Measurements from ENCODE around the gene CDH18. TPM values are rescaled to one million over a fixed set of nuclear protein-coding genes. Genes with fewer than 3 reads are reported as not detected.

Gene CDH18
- total RNA-seq, 1 donor from 2014 or later, result 0.49 TPM

DNA sequence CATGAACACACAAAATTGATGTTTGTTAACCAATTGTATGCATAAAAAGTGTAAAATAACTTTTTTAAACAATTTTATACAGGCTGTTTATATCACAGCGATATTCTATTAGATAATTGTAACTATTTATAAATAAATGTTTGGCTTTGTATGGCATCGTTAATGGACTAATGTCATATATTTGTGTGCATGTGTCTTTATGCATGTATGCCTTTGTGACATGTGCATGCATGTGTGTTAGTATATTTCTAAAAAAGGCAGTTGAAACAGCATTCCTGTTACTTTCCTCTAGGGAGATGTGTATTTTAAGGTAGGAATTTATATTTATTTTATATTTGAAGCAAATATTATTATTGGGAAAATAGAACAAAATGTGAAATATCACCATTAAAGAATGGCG lies 268.9 kb downstream of the CDH18 start:
- Mint-ChIP-seq H3K4me3 (ENCODE audit: unreplicated experiment) (no peak overlapping the region), H3K9me3 (ENCODE audit: unreplicated experiment) (no peaks in the 10 kb centered on the region), H3K27me3 (ENCODE audit: unreplicated experiment) (no peaks in the 10 kb centered on the region), H3K36me3 (ENCODE audit: unreplicated experiment) (no peaks in the 10 kb centered on the region), H3K4me1 (ENCODE audit: low read depth, unreplicated experiment) (no peaks in the 10 kb centered on the region), H3K27ac (ENCODE audit: unreplicated experiment) (no peak overlapping the region)
- TF ChIP-seq CTCF (IDR thresholded peaks at IDR 0.05; ENCODE audit: partially characterized antibody, unreplicated experiment), result no peak
- DNase-seq, result no peak

DNA sequence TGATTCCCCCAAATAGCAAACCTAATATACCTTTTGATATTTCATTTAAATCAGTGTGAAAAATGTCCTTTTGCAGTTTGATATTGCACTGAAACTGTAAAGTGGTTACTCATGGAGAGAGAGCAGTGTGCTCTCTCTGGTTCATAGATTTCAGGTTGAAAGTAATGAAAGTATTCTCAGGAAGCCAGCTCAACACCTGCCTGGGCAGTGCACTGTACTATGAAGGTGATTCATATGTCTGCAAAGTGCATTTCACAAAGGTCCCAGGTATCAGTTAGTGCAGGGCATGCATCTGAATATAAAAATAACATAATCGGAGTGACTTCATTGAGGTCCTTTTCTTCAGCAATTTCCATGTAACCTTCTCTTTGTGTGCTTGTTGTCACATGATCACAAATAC lies 274.3 kb downstream of the CDH18 start:
- Mint-ChIP-seq H3K27me3 (ENCODE audit: unreplicated experiment) (no peaks in the 10 kb centered on the region), H3K9me3 (ENCODE audit: unreplicated experiment) (no peaks in the 10 kb centered on the region)

DNA sequence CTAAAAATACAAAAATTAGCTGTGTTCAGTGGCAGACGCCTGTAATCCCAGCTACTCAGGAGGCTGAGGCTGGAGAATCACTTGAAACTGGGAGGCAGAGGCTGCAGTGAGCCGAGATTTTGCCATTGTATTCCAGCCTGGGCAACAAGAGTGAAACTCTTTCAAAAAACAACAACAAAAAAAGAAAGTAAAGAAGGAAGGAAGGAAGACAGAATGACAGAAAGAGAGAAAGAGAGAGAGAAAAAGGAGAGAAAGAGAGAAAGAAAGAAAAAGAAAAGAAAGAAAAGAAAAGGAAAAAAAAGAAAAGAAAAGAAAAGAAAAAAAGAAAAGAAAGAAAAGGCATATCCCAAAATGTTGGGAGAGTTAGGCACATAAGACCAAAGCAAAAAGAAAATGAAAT lies 278.6 kb downstream of the CDH18 start:
- peaks cover 2% of the 10 kb centered on the region for H3K27me3 Mint-ChIP-seq (ENCODE audit: unreplicated experiment)
- no peaks in the 10 kb centered on the region for H3K36me3 Mint-ChIP-seq (ENCODE audit: unreplicated experiment)
- DNase-seq, result no peak
- no peak for TF ChIP-seq CTCF (IDR thresholded peaks at IDR 0.05; ENCODE audit: partially characterized antibody, unreplicated experiment)
- H3K4me3 Mint-ChIP-seq (ENCODE audit: unreplicated experiment), result no peak overlapping the region
- no peak overlapping the region for H3K27ac Mint-ChIP-seq (ENCODE audit: unreplicated experiment)
- no peaks in the 10 kb centered on the region for H3K4me1 Mint-ChIP-seq (ENCODE audit: low read depth, unreplicated experiment)
- no peaks in the 10 kb centered on the region for H3K9me3 Mint-ChIP-seq (ENCODE audit: unreplicated experiment)

More for the DNA sequence above, 274.3 kb downstream of the CDH18 start:
- no peak overlapping the region for H3K4me3 Mint-ChIP-seq (ENCODE audit: unreplicated experiment)
- no peak for TF ChIP-seq CTCF (IDR thresholded peaks at IDR 0.05; ENCODE audit: partially characterized antibody, unreplicated experiment)
- H3K36me3 Mint-ChIP-seq (ENCODE audit: unreplicated experiment), result no peaks in the 10 kb centered on the region
- no peak overlapping the region for H3K27ac Mint-ChIP-seq (ENCODE audit: unreplicated experiment)
- DNase-seq, result no peak
- no peaks in the 10 kb centered on the region for H3K4me1 Mint-ChIP-seq (ENCODE audit: low read depth, unreplicated experiment)

- Mint-ChIP-seq H3K4me1 (ENCODE audit: low read depth, unreplicated experiment) (no peaks in the 10 kb centered on the region), H3K9me3 (ENCODE audit: unreplicated experiment) (peaks cover 1% of the 10 kb centered on the region), H3K27me3 (ENCODE audit: unreplicated experiment) (peaks cover 2% of the 10 kb centered on the region), H3K27ac (ENCODE audit: unreplicated experiment) (no peak overlapping the region), H3K4me3 (ENCODE audit: unreplicated experiment) (no peak overlapping the region), H3K36me3 (ENCODE audit: unreplicated experiment) (peaks cover 4% of the 10 kb centered on the region)
- TF ChIP-seq CTCF (IDR thresholded peaks at IDR 0.05; ENCODE audit: partially characterized antibody, unreplicated experiment), result no peak
- no peak for DNase-seq
These were observed 281.2 kb downstream of the CDH18 start for GRCh38 chr5:19706776-19707175.

GRCh38 chr5:19701731-19702130 lies 286.3 kb downstream of the CDH18 start:
- no peaks in the 10 kb centered on the region for H3K27me3 Mint-ChIP-seq (ENCODE audit: unreplicated experiment)
- no peaks in the 10 kb centered on the region for H3K4me1 Mint-ChIP-seq (ENCODE audit: low read depth, unreplicated experiment)
- H3K36me3 Mint-ChIP-seq (ENCODE audit: unreplicated experiment), result peaks cover 4% of the 10 kb centered on the region
- peaks cover 1% of the 10 kb centered on the region for H3K9me3 Mint-ChIP-seq (ENCODE audit: unreplicated experiment)
- DNase-seq, result no peak
- no peak for TF ChIP-seq CTCF (IDR thresholded peaks at IDR 0.05; ENCODE audit: partially characterized antibody, unreplicated experiment)
- no peak overlapping the region for H3K27ac Mint-ChIP-seq (ENCODE audit: unreplicated experiment)
- H3K4me3 Mint-ChIP-seq (ENCODE audit: unreplicated experiment), result no peak overlapping the region
